Measurements from ENCODE around the gene TM4SF1.
"Not testable (repeated sequence)": the region's sequence is repeated elsewhere in the genome, so short reads cannot be mapped to it uniquely, and the experiment has no call there.

TM4SF1 gene

GRCh38 chr3:149343951-149344350 is 33.5 kb downstream of the TM4SF1 start:
- no peak for DNase-seq (ENCODE audit: low read depth, low spot score)

GRCh38 chr3:149342413-149343380 is 34.8 kb downstream of the TM4SF1 start:
- no peak for DNase-seq (ENCODE audit: low read depth, low spot score)

GRCh38 chr3:149340310-149340933 is 37.0 kb downstream of the TM4SF1 start:
- peak; percentile 80 for DNase-seq (ENCODE audit: low read depth, low spot score)

GRCh38 chr3:149339931-149340309 is 37.5 kb downstream of the TM4SF1 start:
- DNase-seq (ENCODE audit: low read depth, low spot score): peak; percentile 93

GRCh38 chr3:149337486-149337885 is 40.0 kb downstream of the TM4SF1 start:
- DNase-seq (ENCODE audit: low read depth, low spot score): not testable (repeated sequence)

GRCh38 chr3:149336925-149337324 is 40.5 kb downstream of the TM4SF1 start:
- DNase-seq (ENCODE audit: low read depth, low spot score): no peak

GRCh38 chr3:149333176-149333859 is 44.1 kb downstream of the TM4SF1 start, which contains the start of gene TM4SF18:
TSS of gene TM4SF18 (minus strand) at chr3:149333636. CDS start at chr3:149333382, 254 bp downstream.
- DNase-seq (ENCODE audit: low read depth, low spot score): no peak

- DNase-seq (ENCODE audit: low read depth, low spot score): no peak
These were observed 44.7 kb downstream of the TM4SF1 start for GRCh38 chr3:149332771-149333170.

GRCh38 chr3:149332227-149332765 is 45.2 kb downstream of the TM4SF1 start:
- no peak for DNase-seq (ENCODE audit: low read depth, low spot score)

GRCh38 chr3:149331396-149331795 is 46.1 kb downstream of the TM4SF1 start:
- DNase-seq (ENCODE audit: low read depth, low spot score): no peak

- no peak for DNase-seq (ENCODE audit: low read depth, low spot score)
These were observed 46.7 kb downstream of the TM4SF1 start for GRCh38 chr3:149330609-149331331.

GRCh38 chr3:149327156-149327555 is 50.3 kb downstream of the TM4SF1 start:
- DNase-seq (ENCODE audit: low read depth, low spot score): no peak

GRCh38 chr3:149325581-149325980 is 51.9 kb downstream of the TM4SF1 start:
- DNase-seq (ENCODE audit: low read depth, low spot score): no peak

- no peak for DNase-seq (ENCODE audit: low read depth, low spot score)
These were observed 53.1 kb downstream of the TM4SF1 start for GRCh38 chr3:149324332-149324731.

- DNase-seq (ENCODE audit: low read depth, low spot score): no peak
These were observed 55.8 kb downstream of the TM4SF1 start for GRCh38 chr3:149321640-149322039.

- no peak for DNase-seq (ENCODE audit: low read depth, low spot score)
These were observed 56.3 kb downstream of the TM4SF1 start for GRCh38 chr3:149321136-149321535.

GRCh38 chr3:149319750-149320149 is 57.7 kb downstream of the TM4SF1 start:
- no peak for DNase-seq (ENCODE audit: low read depth, low spot score)
